Measurements from ENCODE around the gene MAPK8.
"Not testable (repeated sequence)": the region's sequence is repeated elsewhere in the genome, so short reads cannot be mapped to it uniquely, and the experiment has no call there.

MAPK8 gene

DNA sequence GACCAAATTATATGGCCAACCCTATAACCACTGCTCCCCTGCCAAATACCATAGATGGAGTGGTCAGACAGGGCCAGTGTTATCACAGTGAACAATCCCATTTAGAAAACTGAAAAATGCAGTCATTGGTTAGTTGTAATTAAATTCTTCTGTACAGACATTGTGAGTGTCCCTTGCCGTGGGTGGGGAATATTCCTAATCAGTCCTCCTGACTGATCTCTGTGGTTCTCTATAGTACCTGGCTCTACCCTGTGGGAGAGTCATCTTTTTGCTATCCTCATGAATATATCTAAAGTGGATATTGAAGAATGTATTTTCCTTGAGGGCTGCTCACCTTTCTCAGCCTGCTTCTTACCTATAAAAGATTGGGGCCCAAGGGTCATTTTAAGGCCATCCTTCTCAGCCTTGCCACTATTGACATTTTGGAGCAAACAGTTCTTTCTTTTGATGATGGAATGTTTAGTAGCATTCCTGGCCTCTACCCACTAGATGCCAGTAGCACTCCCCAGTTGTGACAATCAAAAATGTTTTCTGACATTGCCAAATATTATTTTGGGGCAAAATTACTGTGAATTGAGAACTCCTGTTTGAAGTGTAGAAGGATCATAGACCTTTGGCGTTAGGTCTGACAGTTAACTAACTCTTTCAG, 110.2 kb downstream of the MAPK8 start:
- DNase-seq (ENCODE audit: low read depth in 2 of 2): no peak

- DNase-seq (ENCODE audit: low read depth in 2 of 2): no peak
Observed at GRCh38 chr10:48417374-48417773, 110.9 kb downstream of the MAPK8 start.

- no peak for DNase-seq (ENCODE audit: low read depth in 2 of 2)
Observed at GRCh38 chr10:48418189-48418788, 111.8 kb downstream of the MAPK8 start.

DNA sequence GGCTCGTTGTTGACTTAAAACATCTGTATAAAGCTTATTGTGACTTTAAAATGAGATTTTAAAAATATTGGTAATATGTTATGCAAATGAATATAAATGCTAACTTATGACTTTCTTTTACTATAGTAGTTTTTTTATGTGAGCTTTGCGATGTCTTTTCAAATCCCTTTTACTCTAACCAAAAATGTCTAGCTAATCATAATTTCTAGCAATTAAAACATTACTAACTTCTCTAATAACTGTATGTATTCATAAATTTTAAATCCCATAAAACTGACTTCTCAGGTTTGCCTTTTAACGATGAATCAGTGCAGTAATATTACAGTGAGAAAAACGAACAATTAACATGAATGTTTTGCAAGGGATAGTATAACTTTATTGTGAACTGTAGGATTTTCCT, 113.2 kb downstream of the MAPK8 start:
- no peak for DNase-seq (ENCODE audit: low read depth in 2 of 2)

- DNase-seq (ENCODE audit: low read depth in 2 of 2): not testable (repeated sequence)
Observed at GRCh38 chr10:48421862-48422261, 115.4 kb downstream of the MAPK8 start.

- no peak for DNase-seq (ENCODE audit: low read depth in 2 of 2)
Observed at GRCh38 chr10:48423884-48424283, 117.4 kb downstream of the MAPK8 start.

- no peak for DNase-seq (ENCODE audit: low read depth in 2 of 2)
Observed at GRCh38 chr10:48428896-48429295, 122.4 kb downstream of the MAPK8 start.

- no peak for DNase-seq (ENCODE audit: low read depth in 2 of 2)
Observed at GRCh38 chr10:48429309-48429708, 122.8 kb downstream of the MAPK8 start.

GRCh38 chr10:48430402-48430993, 124.0 kb downstream of the MAPK8 start:
- no peak for DNase-seq (ENCODE audit: low read depth in 2 of 2)

- DNase-seq (ENCODE audit: low read depth in 2 of 2): no peak
Observed at GRCh38 chr10:48431871-48432270, 125.4 kb downstream of the MAPK8 start.

- no peak for DNase-seq (ENCODE audit: low read depth in 2 of 2)
Observed at GRCh38 chr10:48437546-48437945, 131.1 kb downstream of the MAPK8 start.

- DNase-seq (ENCODE audit: low read depth in 2 of 2): no peak
Observed at GRCh38 chr10:48439031-48439430, 132.6 kb downstream of the MAPK8 start.

GRCh38 chr10:48439581-48440041, 133.1 kb downstream of the MAPK8 start:
- no peak for DNase-seq (ENCODE audit: low read depth in 2 of 2)

DNA sequence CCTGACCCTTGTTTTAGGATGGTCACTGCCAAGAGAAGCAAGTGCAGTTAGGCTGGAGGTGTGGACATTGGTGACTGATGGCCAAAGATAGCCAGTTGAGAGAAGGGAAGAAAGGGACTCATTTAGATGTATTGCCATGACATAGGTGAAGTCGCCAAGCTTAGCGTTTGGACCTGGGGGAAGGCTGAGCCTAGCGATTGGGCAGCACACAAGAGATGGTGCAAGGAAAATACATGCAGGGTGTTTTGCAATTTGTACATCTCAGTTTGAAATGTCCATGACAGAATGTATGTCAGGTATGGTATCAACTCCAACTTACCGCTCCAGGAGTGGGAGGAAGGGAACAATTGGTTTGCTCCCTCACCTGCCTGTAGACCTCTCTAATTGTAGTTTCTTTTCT, 134.3 kb downstream of the MAPK8 start:
- no peak for DNase-seq (ENCODE audit: low read depth in 2 of 2)

DNA sequence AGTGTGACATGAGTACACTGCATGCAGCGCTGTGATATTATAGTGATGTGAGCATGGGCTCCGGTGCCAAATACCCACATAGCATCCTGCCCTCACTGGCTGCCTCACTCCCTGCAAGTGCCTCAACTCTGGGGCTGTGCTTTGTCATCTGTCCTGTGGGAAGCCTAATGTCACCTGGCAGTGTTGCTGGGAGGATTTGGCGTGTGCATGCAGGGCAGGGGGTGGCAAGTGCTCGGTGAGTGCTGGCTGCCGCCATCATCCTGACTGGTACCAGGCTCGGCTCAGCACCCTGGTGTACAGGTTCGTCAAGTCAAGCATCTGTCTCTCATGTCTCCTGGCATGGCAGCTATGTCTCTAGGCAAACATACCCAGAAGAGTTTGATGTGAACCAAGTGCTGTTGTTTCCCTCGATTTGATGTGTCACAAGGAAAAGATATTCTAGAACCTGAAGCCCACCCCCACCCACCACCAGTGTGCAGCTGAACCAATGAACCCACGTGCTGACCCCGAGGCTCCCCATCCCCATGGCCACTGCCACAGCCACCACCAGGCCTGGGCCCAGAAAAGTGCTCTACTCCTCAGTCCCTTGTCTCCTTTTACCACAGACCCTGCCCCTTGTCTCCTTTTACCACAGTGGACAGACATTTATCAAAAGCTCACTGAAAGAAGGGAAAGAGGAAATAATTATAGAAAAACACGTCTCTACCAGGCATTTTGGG, 135.8 kb downstream of the MAPK8 start:
- no peak for DNase-seq (ENCODE audit: low read depth in 2 of 2)

DNA sequence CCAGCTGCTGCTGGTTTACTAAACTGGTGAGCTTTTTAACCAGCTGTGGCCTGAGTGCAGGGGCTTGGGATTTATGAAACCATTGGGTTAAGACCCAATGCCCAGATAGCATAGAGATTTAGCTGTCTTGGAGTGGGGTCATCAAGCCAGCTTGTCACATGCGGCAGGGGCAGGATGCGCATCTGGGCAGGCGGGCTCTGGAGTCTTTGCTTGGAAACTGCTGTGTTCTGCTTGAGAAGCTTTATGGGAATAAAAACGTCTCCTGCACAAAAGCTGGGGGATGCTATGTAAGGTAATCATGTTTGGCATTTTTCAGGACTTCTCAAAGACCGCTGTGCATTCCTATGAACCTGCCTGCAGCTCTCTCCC, 136.3 kb downstream of the MAPK8 start:
- no peak for DNase-seq (ENCODE audit: low read depth in 2 of 2)

- DNase-seq (ENCODE audit: low read depth in 2 of 2): no peak
Observed at GRCh38 chr10:48444266-48444665, 137.8 kb downstream of the MAPK8 start.

DNA sequence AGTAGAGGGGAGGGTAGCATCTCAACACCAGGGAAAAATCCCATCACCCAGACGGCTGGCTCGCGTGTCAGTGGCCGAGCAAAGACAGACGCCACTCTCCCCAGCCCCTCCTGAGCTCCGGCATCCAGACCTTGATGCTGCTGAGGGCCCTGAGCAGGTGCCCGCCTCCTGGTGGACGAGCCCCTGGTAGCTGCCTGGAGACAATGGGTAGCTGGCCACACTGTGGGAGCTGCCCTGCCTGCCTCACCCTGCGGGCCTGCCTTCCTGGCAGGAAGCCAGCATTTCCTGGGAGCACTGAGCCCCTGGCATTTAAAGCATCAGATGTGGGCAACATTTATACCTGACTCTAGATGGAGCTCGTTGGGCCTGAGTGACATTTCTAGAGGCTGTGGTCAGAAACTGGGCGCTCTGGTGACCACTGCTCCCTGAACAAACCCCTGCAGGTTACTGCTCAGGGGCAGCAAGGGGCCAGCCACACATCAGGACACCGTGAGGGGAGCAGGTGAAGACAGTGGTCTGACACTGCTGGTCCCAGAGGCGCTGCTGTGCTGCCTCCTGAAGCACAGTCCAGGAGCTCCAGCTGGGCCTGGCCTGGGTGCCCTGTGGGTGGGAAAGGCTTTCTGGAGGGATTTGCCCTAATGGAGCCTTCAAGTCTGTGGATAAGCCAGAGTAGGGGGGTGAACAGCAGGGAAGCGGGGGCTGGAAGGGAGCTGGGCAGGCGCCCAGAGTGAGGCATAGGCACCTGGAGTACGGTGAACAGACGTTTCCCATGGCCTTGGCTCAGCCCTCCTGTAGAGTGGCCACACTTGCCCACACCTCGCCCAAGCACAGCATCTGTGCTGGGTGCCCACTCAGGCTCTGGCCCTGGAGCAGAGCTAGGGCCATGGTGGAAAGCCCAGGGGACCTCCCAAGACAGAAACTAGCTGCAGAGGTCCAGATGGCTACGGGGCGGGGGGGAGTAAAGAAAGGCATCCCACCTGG, 138.7 kb downstream of the MAPK8 start:
- no peak for DNase-seq (ENCODE audit: low read depth in 2 of 2)

DNA sequence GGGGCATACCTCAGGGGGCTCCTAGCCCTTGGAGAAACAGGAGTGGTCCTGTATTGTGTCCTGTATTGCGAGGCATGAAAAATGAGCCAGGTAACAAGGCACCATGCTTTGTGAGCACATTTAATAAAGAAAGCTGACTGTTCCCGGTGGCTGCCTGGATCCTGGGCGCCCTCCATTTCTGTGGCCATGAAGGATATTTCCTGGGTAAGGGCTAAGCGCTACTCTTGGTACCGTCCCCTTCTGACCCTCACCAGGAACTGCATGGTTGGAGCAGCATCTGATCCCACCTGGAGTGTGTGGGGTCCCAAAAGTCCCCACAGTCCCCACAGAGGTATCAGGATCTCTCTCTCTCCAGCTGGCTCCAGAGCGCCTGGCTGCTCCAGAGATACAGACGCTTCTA, 139.5 kb downstream of the MAPK8 start:
- no peak for DNase-seq (ENCODE audit: low read depth in 2 of 2)

GRCh38 chr10:48446785-48447184, 140.3 kb downstream of the MAPK8 start:
- no peak for DNase-seq (ENCODE audit: low read depth in 2 of 2)

GRCh38 chr10:48447356-48448215, 141.1 kb downstream of the MAPK8 start:
- no peak for DNase-seq (ENCODE audit: low read depth in 2 of 2)
